Endothelial cell of umbilical vein (primary cell): ENCODE results near the gene ARHGAP28. TPM values are rescaled to one million over a fixed set of nuclear protein-coding genes. Genes with fewer than 3 reads are reported as not detected.

Experiments
- BruUV-seq: library from RNA; stranded (reverse); fragments of 400-500 nt; replicated peaks from 2 replicates; lab custom pipeline; 2021; lab: Mats Ljungman, UMichigan
- CTCF ChIA-PET: fragments of 300-600, 350-600 bp; sonication (Branson Sonifier 250); formaldehyde crosslinking; loops from one replicate; lab custom pipeline; 2021; ENCODE audit warnings: antibody characterized with exemption, inconsistent platforms; lab: Charles Lee
- POLR2A ChIA-PET: fragments of 300-600, 350-600 bp; sonication (Branson Sonifier 250); formaldehyde crosslinking; loops from one replicate; lab custom pipeline; 2021; ENCODE audit warnings: antibody characterized with exemption, inconsistent platforms; lab: Charles Lee
- DNase-seq: peaks from one replicate; pipeline ENCODE4 v3.0.0-alpha.2; 2011; ENCODE audit warnings: low read depth, low spot score
- FAIRE-seq: peaks from 2 replicates; lab custom pipeline; 2011; peaks lifted over from hg19 to GRCh38; lab: Jason Lieb, UNC
- H2AFZ ChIP-seq: 2 replicates; pipeline ENCODE4 v1.6.0; 2012; ENCODE audit warnings: low read depth, low read length, control low read depth, inconsistent platforms
- H3K27ac ChIP-seq: 2 replicates; pipeline ENCODE4 v1.5.1; 2011; ENCODE audit warnings: low read depth, mild to moderate bottlenecking, control low read depth, low read length, moderate library complexity; ENCODE audit not compliant: insufficient read depth
- H3K27me3 ChIP-seq, 2 experiments: 2 replicates each; pipeline versions ENCODE4 v1.6.0 to v1.6.1; 2011; ENCODE audit warnings: low read length in 2 of 2, mixed read lengths in 1 of 2; ENCODE audit not compliant: control insufficient read depth in 2 of 2, insufficient read depth in 2 of 2
- H3K36me3 ChIP-seq, 2 experiments: 2 replicates in 1 of 2; 3 replicates in 1 of 2; pipeline ENCODE4 v1.5.1; 2011; ENCODE audit warnings: low read length in 2 of 2, mild to moderate bottlenecking in 1 of 2, moderate library complexity in 1 of 2; ENCODE audit not compliant: control insufficient read depth in 2 of 2, insufficient read depth in 2 of 2; ENCODE audit errors: extremely low read depth in 1 of 2
- H3K4me1 ChIP-seq: 3 replicates; pipeline ENCODE4 v1.5.1; 2011; ENCODE audit warnings: mild to moderate bottlenecking, low read length; ENCODE audit not compliant: control insufficient read depth, insufficient read depth; ENCODE audit errors: extremely low read depth
- H3K4me2 ChIP-seq: 2 replicates; pipeline ENCODE4 v1.6.1; 2011; ENCODE audit warnings: low read length, control low read depth, mixed read lengths; ENCODE audit not compliant: insufficient read depth
- H3K4me3 ChIP-seq, 3 experiments: fragments of 200-600 bp in 1 of 3; sonication (generic), shearing (Covaris generic) in 1 of 3; replicated peaks in 1 of 3; 2 replicates each; pipeline ENCODE4 v1.5.1; 2011 to 2016; ENCODE audit warnings: control low read depth in 3 of 3, low read length in 3 of 3, mild to moderate bottlenecking in 2 of 3, inconsistent platforms in 1 of 3, low read depth in 1 of 3, moderate library complexity in 1 of 3; ENCODE audit not compliant: insufficient read depth in 1 of 3
- H3K79me2 ChIP-seq: 2 replicates; pipeline ENCODE4 v1.6.0; 2012; ENCODE audit warnings: low read length, inconsistent platforms; ENCODE audit not compliant: control insufficient read depth, insufficient read depth
- H3K9ac ChIP-seq: replicated peaks from 2 replicates; pipeline ENCODE3; 2011; ENCODE audit warnings: low read length, control low read depth; ENCODE audit not compliant: insufficient read depth; ENCODE audit errors: extremely low read depth
- H3K9me1 ChIP-seq: replicated peaks from 3 replicates; pipeline ENCODE4 v1.6.0; 2011; ENCODE audit warnings: mild to moderate bottlenecking, low read length; ENCODE audit not compliant: control insufficient read depth, insufficient read depth; ENCODE audit errors: extremely low read depth
- H3K9me3 ChIP-seq: replicated peaks from 2 replicates; pipeline ENCODE4 v1.5.1; 2012; ENCODE audit warnings: low read length, inconsistent platforms; ENCODE audit not compliant: control insufficient read depth, insufficient read depth
- H4K20me1 ChIP-seq: replicated peaks from 2 replicates; pipeline ENCODE3; 2011; ENCODE audit warnings: mild to moderate bottlenecking, low read length; ENCODE audit not compliant: control insufficient read depth, insufficient read depth; ENCODE audit errors: extremely low read depth
- CTCF ChIP-seq, 2 donors: IDR thresholded peaks; 1 replicate in 1 of 2; 2 replicates in 1 of 2; pipeline ENCODE4 v1.5.1; 2011; ENCODE audit warnings: low read length in 2 of 2, mild to moderate bottlenecking in 2 of 2, moderate library complexity in 2 of 2, control low read depth in 1 of 2, inconsistent platforms in 1 of 2, low read depth in 1 of 2; ENCODE audit not compliant: insufficient read depth in 1 of 2; ENCODE audit errors: extremely low read depth in 1 of 2
- EZH2 ChIP-seq: IDR thresholded peaks from 2 replicates; pipeline ENCODE4 v1.6.1; 2012; ENCODE audit warnings: borderline replicate concordance, low read depth, mild to moderate bottlenecking, moderate library complexity, low read length, inconsistent platforms; ENCODE audit not compliant: severe bottlenecking
- FOS ChIP-seq: IDR thresholded peaks from 2 replicates; pipeline ENCODE4 v1.6.1; 2011; ENCODE audit warnings: mild to moderate bottlenecking, low read length, moderate library complexity, borderline replicate concordance; ENCODE audit not compliant: insufficient read depth
- GATA2 ChIP-seq: IDR thresholded peaks from 2 replicates; pipeline ENCODE4 v1.7.0; 2011; ENCODE audit warnings: low read depth, mild to moderate bottlenecking, moderate library complexity, mixed read lengths, low read length; ENCODE audit not compliant: insufficient read length, insufficient read depth
- JUN ChIP-seq: IDR thresholded peaks from 2 replicates; pipeline ENCODE4 v1.6.1; 2011; ENCODE audit warnings: borderline replicate concordance, low read depth; ENCODE audit not compliant: insufficient read length, insufficient read depth
- MAX ChIP-seq: IDR thresholded peaks from 2 replicates; pipeline ENCODE4 v1.6.1; 2011; ENCODE audit not compliant: insufficient read depth, insufficient read length
- MYC ChIP-seq: IDR thresholded peaks from one replicate; pipeline ENCODE4 v1.6.1; 2011; ENCODE audit warnings: mild to moderate bottlenecking, low read depth, low read length
- POLR2A ChIP-seq: IDR thresholded peaks from 2 replicates; pipeline ENCODE4 v1.6.1; 2012; ENCODE audit warnings: low read depth, mild to moderate bottlenecking, control low read depth, low read length
- POLR2AphosphoS5 ChIP-seq: IDR thresholded peaks from 2 replicates; pipeline ENCODE4 v1.6.1; 2012; ENCODE audit warnings: low read depth, mild to moderate bottlenecking, control low read depth, low read length, moderate library complexity; ENCODE audit not compliant: insufficient read depth
- dilution Hi-C: fragments of 300-500 bp; cut with MboI; formaldehyde crosslinking; loops from one replicate; pipeline ENCODE4 v1.15.0; 2019; ENCODE audit warnings: low sequenced_read_pairs; ENCODE audit not compliant: extremely low pct_ligation_motif_present
- intact Hi-C: fragments of 100-400 bp; cut with micrococcal nuclease; formaldehyde crosslinking; loops from one replicate; pipeline ENCODE4 v1.10.0; 2022
- polyA plus RNA-seq, 4 experiments: library from polyadenylated mRNA; depleted of rRNA in 3 of 4; stranded (reverse) in 3 of 4; unstranded in 1 of 4; fragments of >200 nt; gene quantifications; 2 replicates each; pipeline versions ENCODE4 v1.2.1 to v1.2.3, GENCODE V29; 2011 to 2012; ENCODE audit warnings: missing spikeins in 1 of 4
- total RNA-seq: library from RNA; stranded (reverse); gene quantifications from 2 replicates; pipeline ENCODE4 v1.2.3, GENCODE V29; 2021

ARHGAP28 gene
- total and polyA plus RNA-seq, 2 donors (not counting 3 experiments of a cell fraction or from before 2014, with no cell fraction given): 3.8 to 23.4 TPM

- no peak for FAIRE-seq
- DNase-seq: no peak
- intact Hi-C loops: no loop called here
- Histone ChIP-seq H3K79me2 (no peaks in the 10 kb centered on the region), H3K27me3 (peaks cover 0 to 2% of the 10 kb centered on the region in 2 experiments), H3K4me1 (no peaks in the 10 kb centered on the region), H3K27ac (no peak overlapping the region), H3K9ac (no peak overlapping the region), H3K4me3 (no peak overlapping the region), H3K9me3 (no peaks in the 10 kb centered on the region), H3K9me1 (no peaks in the 10 kb centered on the region), H4K20me1 (no peaks in the 10 kb centered on the region), H3K4me2 (no peak overlapping the region), H3K36me3 (no peaks in the 10 kb centered on the region), H2AFZ (no peak overlapping the region)
- TF ChIP-seq MAX (no peak), GATA2 (no peak), POLR2A (no peak), CTCF (IDR thresholded peaks at IDR 0.05; ENCODE audit: extremely low read depth in 1 of 2, insufficient read depth in 1 of 2, low read depth in 1 of 2, low read length in 2 of 2) (no peak), FOS (no peak), POLR2AphosphoS5 (no peak), MYC (no peak), EZH2 (no peak), JUN (no peak)
- ChIA-PET POLR2A (no interaction called here), CTCF (interaction anchor here (1.1 to 1.6 kb wide), 3 partner anchors 242 to 1067 kb away, joined by 3 to 7 read pairs (median 3); no protein-coding TSS in a partner anchor)
- dilution Hi-C loops: no loop called here
- BruUV-seq: no TSS peak
Measured at GRCh38 chr18:6934859-6935258, 205.3 kb downstream of the ARHGAP28 start.
